CD4-positive, CD25-positive, alpha-beta regulatory T cell (primary cell): ENCODE results near the gene STARD5. TPM values are rescaled to one million over a fixed set of nuclear protein-coding genes. Genes with fewer than 3 reads are reported as not detected.

ENCODE experiments used
- ATAC-seq, 2 donors: fragments of 150-1000 bp; cut with Tn5 transposase; one replicate each; pipeline ENCODE4 v1.10.0; 2021; ENCODE audit warnings: low read depth in 2 of 2, moderate number of reproducible peaks in 2 of 2, moderate library complexity in 1 of 2
- DNase-seq, 3 donors: peaks; one replicate each; pipeline versions ENCODE4 v3.0.0 to v3.0.0-alpha.2; 2012 to 2022; ENCODE audit warnings: mixed read lengths in 1 of 3
- H3K27ac ChIP-seq: one replicate; pipeline ENCODE4 v1.7.0; 2013; ENCODE audit warnings: mild to moderate bottlenecking, low read length; ENCODE audit not compliant: insufficient read depth, poor library complexity, severe bottlenecking
- H3K27me3 ChIP-seq: one replicate; pipeline ENCODE4 v1.7.0; 2013; ENCODE audit warnings: low read length; ENCODE audit not compliant: control insufficient read depth, insufficient read depth
- H3K36me3 ChIP-seq: one replicate; pipeline ENCODE4 v1.7.0; 2013; ENCODE audit warnings: mild to moderate bottlenecking, low read length, moderate library complexity; ENCODE audit not compliant: control insufficient read depth, insufficient read depth
- H3K4me1 ChIP-seq: 2 replicates; pipeline ENCODE4 v1.7.0; 2013; ENCODE audit warnings: mild to moderate bottlenecking, low read length; ENCODE audit not compliant: insufficient read depth, control insufficient read depth, poor library complexity, severe bottlenecking
- H3K4me3 ChIP-seq: one replicate; pipeline ENCODE4 v1.7.0; 2013; ENCODE audit warnings: low read depth, mild to moderate bottlenecking, low read length, moderate library complexity
- H3K9me3 ChIP-seq, 2 experiments: 1 replicate in 1 of 2; 2 replicates in 1 of 2; pipeline ENCODE4 v1.7.0; 2013; ENCODE audit warnings: low read length in 2 of 2, mild to moderate bottlenecking in 1 of 2, moderate library complexity in 1 of 2; ENCODE audit not compliant: control insufficient read depth in 2 of 2
- H3K27ac Mint-ChIP-seq, 3 donors: one replicate each; pipeline ENCODE4 v1.8.0; 2020 to 2022; ENCODE audit warnings: mild to moderate bottlenecking in 3 of 3, mixed read lengths in 3 of 3, moderate library complexity in 2 of 3
- H3K27me3 Mint-ChIP-seq: one replicate; pipeline ENCODE4 v1.8.0; 2022; ENCODE audit warnings: mild to moderate bottlenecking, mixed read lengths
- H3K36me3 Mint-ChIP-seq: one replicate; pipeline ENCODE4 v1.8.0; 2020; ENCODE audit warnings: mixed read lengths
- H3K4me1 Mint-ChIP-seq, 4 donors: one replicate each; pipeline ENCODE4 v1.8.0; 2020 to 2022; ENCODE audit warnings: mixed read lengths in 4 of 4, mild to moderate bottlenecking in 1 of 4
- H3K4me3 Mint-ChIP-seq, 4 donors: one replicate each; pipeline ENCODE4 v1.8.0; 2020 to 2022; ENCODE audit warnings: mild to moderate bottlenecking in 4 of 4, mixed read lengths in 4 of 4, moderate library complexity in 3 of 4
- H3K9me3 Mint-ChIP-seq, 7 donors: one replicate each; pipeline ENCODE4 v1.8.0; 2020 to 2022; ENCODE audit warnings: mixed read lengths in 7 of 7, mild to moderate bottlenecking in 3 of 7, moderate library complexity in 2 of 7
- polyA plus RNA-seq, 4 donors: library from polyadenylated mRNA; unstranded; fragments of 300-500 nt; fragmentation: Illumina TruSeq; gene quantifications; one replicate each; pipeline ENCODE4 v1.2.3, GENCODE V29; 2021
- total RNA-seq: library from RNA; stranded (reverse); gene quantifications from one replicate; pipeline ENCODE4 v1.2.3, GENCODE V29; 2022

Gene STARD5
- total and polyA plus RNA-seq, 5 donors from 2014 or later: 4.0 to 6.6 (median 4.2) TPM

GRCh38 chr15:81317642-81318017 is 6.3 kb downstream of the STARD5 start:
- DNase-seq (no peak), ATAC-seq (no peak)
- peaks cover 21% of the 10 kb centered on the region for H3K4me1 ChIP-seq
- peaks cover 0 to 1% (median 0%) of the 10 kb centered on the region in 7 donors for H3K9me3 Mint-ChIP-seq
- H3K9me3 ChIP-seq: no peaks in the 10 kb centered on the region
- peaks cover 15 to 79% (median 32%) of the 10 kb centered on the region in 4 donors for H3K4me1 Mint-ChIP-seq
- H3K4me3 Mint-ChIP-seq: no peak overlapping the region
- H3K27ac Mint-ChIP-seq: peak overlapping the region in 2 of 3 donors; percentile 65 to 75
- H3K27me3 ChIP-seq: no peaks in the 10 kb centered on the region
- no peaks in the 10 kb centered on the region for H3K27me3 Mint-ChIP-seq
- H3K36me3 Mint-ChIP-seq: peaks cover 39% of the 10 kb centered on the region
- peaks cover 33% of the 10 kb centered on the region for H3K36me3 ChIP-seq
- no peak overlapping the region for H3K27ac ChIP-seq
- H3K4me3 ChIP-seq: no peak overlapping the region

DNA sequence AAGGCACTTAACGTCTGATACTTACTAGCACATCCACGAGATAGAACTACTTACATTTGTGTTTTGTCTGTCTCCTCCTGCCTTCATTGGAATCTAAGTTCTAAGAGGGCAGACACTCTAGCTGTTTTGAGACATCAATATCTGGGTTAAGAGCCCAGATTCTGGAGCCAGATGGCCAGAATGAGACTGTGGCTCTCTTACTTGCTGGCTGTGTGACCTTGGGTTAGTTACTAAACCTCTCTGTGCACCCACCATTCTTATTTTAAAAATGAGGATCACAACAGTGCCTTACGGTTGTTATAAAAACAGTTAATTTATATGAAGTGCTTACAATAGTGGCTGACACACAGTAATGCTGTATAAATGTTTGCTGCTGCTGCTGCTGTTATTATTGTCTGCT is 7.7 kb downstream of the STARD5 start:
- H3K27ac ChIP-seq: peak overlapping the region; percentile 56
- H3K9me3 ChIP-seq: no peaks in the 10 kb centered on the region
- H3K4me1 ChIP-seq: peaks cover 26% of the 10 kb centered on the region
- Mint-ChIP-seq H3K27ac (peak overlapping the region; percentile 94 to 98 (median 95)), H3K9me3 (peaks cover 0 to 1% (median 0%) of the 10 kb centered on the region in 7 donors), H3K4me3 (peak overlapping the region in 3 of 4 donors; percentile 9 to 21 (median 20)), H3K36me3 (peaks cover 49% of the 10 kb centered on the region), H3K4me1 (peaks cover 15 to 84% (median 41%) of the 10 kb centered on the region in 4 donors), H3K27me3 (no peaks in the 10 kb centered on the region)
- no peak overlapping the region for H3K4me3 ChIP-seq
- DNase-seq (no peak), ATAC-seq (no peak)
- peaks cover 39% of the 10 kb centered on the region for H3K36me3 ChIP-seq
- H3K27me3 ChIP-seq: no peaks in the 10 kb centered on the region

DNA sequence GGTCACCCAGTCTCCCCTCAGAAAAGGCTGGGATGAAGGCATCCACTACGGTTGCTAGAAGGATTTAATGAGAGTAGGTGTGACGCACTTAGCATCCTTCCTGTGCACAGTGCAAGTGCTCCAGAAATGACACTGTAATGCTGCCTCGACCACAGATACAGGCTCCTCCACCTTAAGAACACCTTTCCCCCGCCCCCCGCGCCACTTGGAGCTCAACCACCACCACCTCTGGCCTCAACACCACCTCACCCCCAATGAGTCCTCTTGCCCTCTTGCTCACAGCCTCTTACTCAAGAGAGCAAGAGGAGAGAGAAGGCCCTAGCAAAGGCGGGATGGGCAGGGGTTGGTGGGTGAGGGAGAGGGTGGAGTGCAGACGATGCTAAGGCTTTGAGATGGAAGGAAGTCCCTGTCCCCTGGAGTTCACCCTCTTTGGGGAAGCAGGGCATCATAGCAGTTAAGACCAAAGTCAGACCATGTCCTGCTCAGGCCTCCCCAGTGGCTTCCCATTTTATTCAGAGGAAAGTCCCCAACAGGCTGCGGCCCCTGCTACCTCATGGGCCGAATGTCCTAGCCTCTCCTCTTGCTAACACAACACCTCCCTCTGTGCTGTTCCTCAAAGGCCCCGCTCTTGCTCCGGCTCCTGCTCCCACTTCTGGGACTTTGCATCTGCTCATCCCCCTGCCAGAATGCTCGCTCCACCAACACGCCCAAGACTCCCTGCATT is 8.3 kb downstream of the STARD5 start:
- no peak overlapping the region for H3K4me3 ChIP-seq
- Mint-ChIP-seq H3K9me3 (peaks cover 0 to 1% (median 0%) of the 10 kb centered on the region in 7 donors), H3K27ac (peak overlapping the region; percentile 94 to 98 (median 95)), H3K4me3 (peak overlapping the region in 3 of 4 donors; percentile 9 to 50 (median 31)), H3K36me3 (peaks cover 49% of the 10 kb centered on the region), H3K27me3 (no peaks in the 10 kb centered on the region), H3K4me1 (peaks cover 15 to 90% (median 46%) of the 10 kb centered on the region in 4 donors)
- peak overlapping the region; percentile 56 for H3K27ac ChIP-seq
- H3K36me3 ChIP-seq: peaks cover 45% of the 10 kb centered on the region
- H3K27me3 ChIP-seq: no peaks in the 10 kb centered on the region
- DNase-seq (no peak), ATAC-seq (peak; percentile 32 to 38)
- H3K9me3 ChIP-seq: no peaks in the 10 kb centered on the region
- H3K4me1 ChIP-seq: peaks cover 26% of the 10 kb centered on the region

DNA sequence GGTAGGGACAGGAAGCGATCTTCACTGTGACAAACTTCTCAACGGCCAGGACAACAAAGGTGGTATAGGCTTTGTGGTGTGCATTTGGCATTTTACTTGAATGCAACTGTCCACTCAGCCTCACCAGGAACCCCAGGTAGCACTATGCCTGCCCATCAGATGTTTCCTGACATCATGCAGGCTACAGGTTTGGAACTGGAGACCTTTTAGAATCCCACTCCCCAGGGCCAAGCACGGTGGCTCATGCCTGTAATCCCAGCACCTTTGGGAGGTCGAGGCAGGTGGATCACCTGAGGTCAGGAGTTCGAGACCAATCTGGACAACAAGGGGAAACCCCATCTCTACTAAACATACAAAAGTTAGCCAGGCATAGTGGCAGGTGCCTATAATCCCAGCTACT is 9.6 kb downstream of the STARD5 start:
- H3K27me3 Mint-ChIP-seq: no peaks in the 10 kb centered on the region
- Histone ChIP-seq H3K27ac (peak overlapping the region; percentile 56), H3K4me1 (peaks cover 26% of the 10 kb centered on the region), H3K27me3 (no peaks in the 10 kb centered on the region), H3K4me3 (no peak overlapping the region), H3K36me3 (peaks cover 56% of the 10 kb centered on the region), H3K9me3 (no peaks in the 10 kb centered on the region)
- H3K36me3 Mint-ChIP-seq: peaks cover 58% of the 10 kb centered on the region
- peaks cover 0 to 1% (median 0%) of the 10 kb centered on the region in 7 donors for H3K9me3 Mint-ChIP-seq
- H3K4me3 Mint-ChIP-seq: no peak overlapping the region
- H3K4me1 Mint-ChIP-seq: peaks cover 15 to 93% (median 49%) of the 10 kb centered on the region in 4 donors
- ATAC-seq: no peak
- H3K27ac Mint-ChIP-seq: peak overlapping the region; percentile 91 to 97 (median 95)
- DNase-seq: no peak

- no peaks in the 10 kb centered on the region for H3K9me3 ChIP-seq
- ATAC-seq: no peak
- peaks cover 26% of the 10 kb centered on the region for H3K4me1 ChIP-seq
- Mint-ChIP-seq H3K4me3 (peak overlapping the region in 1 of 4 donors; percentile 61), H3K27me3 (no peaks in the 10 kb centered on the region), H3K9me3 (peaks cover 0 to 1% (median 0%) of the 10 kb centered on the region in 7 donors), H3K27ac (peak overlapping the region in 2 of 3 donors; percentile 95 to 97), H3K36me3 (peaks cover 60% of the 10 kb centered on the region), H3K4me1 (peaks cover 14 to 93% (median 51%) of the 10 kb centered on the region in 4 donors)
- peaks cover 57% of the 10 kb centered on the region for H3K36me3 ChIP-seq
- no peaks in the 10 kb centered on the region for H3K27me3 ChIP-seq
- H3K27ac ChIP-seq: peak overlapping the region; percentile 56
- DNase-seq: no peak
- H3K4me3 ChIP-seq: no peak overlapping the region
These were observed 10.3 kb downstream of the STARD5 start for GRCh38 chr15:81313686-81314085.

GRCh38 chr15:81312790-81313543 is 11.0 kb downstream of the STARD5 start:
- H3K4me3 ChIP-seq: no peak overlapping the region
- Mint-ChIP-seq H3K9me3 (peaks cover 0 to 1% (median 0%) of the 10 kb centered on the region in 7 donors), H3K27me3 (no peaks in the 10 kb centered on the region), H3K27ac (peak overlapping the region; percentile 74 to 95 (median 76)), H3K4me3 (peak overlapping the region in 1 of 4 donors; percentile 61), H3K36me3 (peaks cover 58% of the 10 kb centered on the region), H3K4me1 (peaks cover 10 to 91% (median 48%) of the 10 kb centered on the region in 4 donors)
- ATAC-seq: no peak
- no peaks in the 10 kb centered on the region for H3K27me3 ChIP-seq
- H3K27ac ChIP-seq: peak overlapping the region; percentile 15
- H3K9me3 ChIP-seq: no peaks in the 10 kb centered on the region
- no peak for DNase-seq
- H3K4me1 ChIP-seq: peaks cover 26% of the 10 kb centered on the region
- peaks cover 58% of the 10 kb centered on the region for H3K36me3 ChIP-seq

DNA sequence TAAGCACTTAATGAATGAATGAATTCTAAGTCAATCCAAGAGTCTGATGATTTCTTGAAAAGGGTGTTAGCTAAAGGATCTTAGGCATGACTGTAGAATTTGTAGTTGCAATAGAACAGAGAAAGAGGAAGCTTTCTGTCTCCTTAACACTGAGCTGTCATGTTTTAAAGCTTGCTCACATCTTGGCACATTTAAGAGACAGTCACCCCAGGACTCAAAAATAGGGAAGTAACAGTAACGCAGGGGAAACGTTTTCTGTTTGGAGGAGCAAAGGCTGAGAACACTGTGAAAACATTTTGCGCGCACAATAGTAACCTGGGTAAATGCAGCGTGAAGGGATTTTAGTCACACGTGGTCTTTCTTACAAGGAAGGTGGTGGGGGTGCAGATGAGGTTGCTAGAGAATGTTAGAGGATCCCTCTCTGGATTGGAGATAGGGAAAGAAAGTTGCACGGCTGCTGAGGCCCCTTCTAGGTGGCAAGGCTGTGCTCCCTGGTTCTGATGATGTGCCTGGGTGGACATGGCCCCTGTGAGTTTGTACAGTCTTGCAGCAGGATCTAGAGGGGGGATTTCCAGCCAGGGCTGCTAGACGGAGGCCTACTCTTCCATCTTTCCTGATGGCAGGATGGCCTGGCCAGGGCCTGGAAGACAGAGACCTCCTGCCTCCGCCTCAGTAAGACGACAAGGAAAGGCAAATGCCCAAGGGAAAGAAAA is 12.0 kb downstream of the STARD5 start:
- Mint-ChIP-seq H3K9me3 (peaks cover 0 to 1% (median 0%) of the 10 kb centered on the region in 7 donors), H3K27ac (peak overlapping the region; percentile 74 to 95 (median 76)), H3K4me3 (peak overlapping the region in 2 of 4 donors; percentile 4 to 5), H3K4me1 (peaks cover 10 to 92% (median 49%) of the 10 kb centered on the region in 4 donors), H3K36me3 (peaks cover 68% of the 10 kb centered on the region), H3K27me3 (no peaks in the 10 kb centered on the region)
- Histone ChIP-seq H3K36me3 (peaks cover 59% of the 10 kb centered on the region), H3K27me3 (no peaks in the 10 kb centered on the region), H3K4me3 (no peak overlapping the region), H3K4me1 (peaks cover 32% of the 10 kb centered on the region), H3K9me3 (no peaks in the 10 kb centered on the region), H3K27ac (peak overlapping the region; percentile 63)
- no peak for DNase-seq
- peak; percentile 26 to 52 for ATAC-seq
